Measurements from ENCODE around the gene ERBB2. TPM values are rescaled to one million over a fixed set of nuclear protein-coding genes. Genes with fewer than 3 reads are reported as not detected.

ERBB2 gene
- total and polyA plus RNA-seq, 10 of the 15 experiments (the other 5 are each of a cell fraction or from before 2014, with no cell fraction given) = 0.39 to 7.0 (median 4.3) TPM

DNA sequence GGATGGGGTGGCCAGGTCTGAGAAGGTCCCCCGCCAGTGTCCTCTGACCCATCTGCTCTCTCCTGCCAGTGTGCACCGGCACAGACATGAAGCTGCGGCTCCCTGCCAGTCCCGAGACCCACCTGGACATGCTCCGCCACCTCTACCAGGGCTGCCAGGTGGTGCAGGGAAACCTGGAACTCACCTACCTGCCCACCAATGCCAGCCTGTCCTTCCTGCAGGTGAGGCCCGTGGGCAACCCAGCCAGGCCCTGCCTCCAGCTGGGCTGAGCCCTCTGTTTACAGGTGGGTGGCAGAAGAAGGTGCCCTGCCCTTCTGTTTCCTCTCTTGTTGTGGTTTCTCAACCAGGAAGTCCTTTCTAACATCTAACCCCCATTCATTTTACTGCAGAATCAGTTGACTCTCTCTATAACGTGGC is 7.1 kb downstream of the ERBB2 start (continued):
- no peak for TF ChIP-seq MTA2 (IDR thresholded peaks at IDR 0.05; ENCODE audit: low read depth)
- TF ChIP-seq IKZF1 (conservative IDR thresholded peaks at IDR 0.05) = no peak
- TF ChIP-seq EED (IDR thresholded peaks at IDR 0.05; ENCODE audit: low read depth) = no peak
- no peak for TF ChIP-seq STAT3 (IDR thresholded peaks at IDR 0.05; ENCODE audit: low read depth, low read length)
- TF ChIP-seq ETV6 (conservative IDR thresholded peaks at IDR 0.05 in 1 of 2, IDR thresholded peaks at IDR 0.05 in 1 of 2; ENCODE audit: borderline replicate concordance in 1 of 2, low read depth in 1 of 2) = no peak
- TF ChIP-seq, protein P1, sequence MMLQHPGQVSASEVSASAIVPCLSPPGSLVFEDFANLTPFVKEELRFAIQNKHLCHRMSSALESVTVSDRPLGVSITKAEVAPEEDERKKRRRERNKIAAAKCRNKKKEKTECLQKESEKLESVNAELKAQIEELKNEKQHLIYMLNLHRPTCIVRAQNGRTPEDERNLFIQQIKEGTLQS (IDR thresholded peaks at IDR 0.05; ENCODE audit: borderline replicate concordance, extremely low read depth, low read depth, low read length) = no peak
- no peak for TF ChIP-seq SIN3A (IDR thresholded peaks at IDR 0.05; ENCODE audit: low read depth, low read length)
- TF ChIP-seq LARP7 (IDR thresholded peaks at IDR 0.05) = no peak
- TF ChIP-seq, protein P2, sequence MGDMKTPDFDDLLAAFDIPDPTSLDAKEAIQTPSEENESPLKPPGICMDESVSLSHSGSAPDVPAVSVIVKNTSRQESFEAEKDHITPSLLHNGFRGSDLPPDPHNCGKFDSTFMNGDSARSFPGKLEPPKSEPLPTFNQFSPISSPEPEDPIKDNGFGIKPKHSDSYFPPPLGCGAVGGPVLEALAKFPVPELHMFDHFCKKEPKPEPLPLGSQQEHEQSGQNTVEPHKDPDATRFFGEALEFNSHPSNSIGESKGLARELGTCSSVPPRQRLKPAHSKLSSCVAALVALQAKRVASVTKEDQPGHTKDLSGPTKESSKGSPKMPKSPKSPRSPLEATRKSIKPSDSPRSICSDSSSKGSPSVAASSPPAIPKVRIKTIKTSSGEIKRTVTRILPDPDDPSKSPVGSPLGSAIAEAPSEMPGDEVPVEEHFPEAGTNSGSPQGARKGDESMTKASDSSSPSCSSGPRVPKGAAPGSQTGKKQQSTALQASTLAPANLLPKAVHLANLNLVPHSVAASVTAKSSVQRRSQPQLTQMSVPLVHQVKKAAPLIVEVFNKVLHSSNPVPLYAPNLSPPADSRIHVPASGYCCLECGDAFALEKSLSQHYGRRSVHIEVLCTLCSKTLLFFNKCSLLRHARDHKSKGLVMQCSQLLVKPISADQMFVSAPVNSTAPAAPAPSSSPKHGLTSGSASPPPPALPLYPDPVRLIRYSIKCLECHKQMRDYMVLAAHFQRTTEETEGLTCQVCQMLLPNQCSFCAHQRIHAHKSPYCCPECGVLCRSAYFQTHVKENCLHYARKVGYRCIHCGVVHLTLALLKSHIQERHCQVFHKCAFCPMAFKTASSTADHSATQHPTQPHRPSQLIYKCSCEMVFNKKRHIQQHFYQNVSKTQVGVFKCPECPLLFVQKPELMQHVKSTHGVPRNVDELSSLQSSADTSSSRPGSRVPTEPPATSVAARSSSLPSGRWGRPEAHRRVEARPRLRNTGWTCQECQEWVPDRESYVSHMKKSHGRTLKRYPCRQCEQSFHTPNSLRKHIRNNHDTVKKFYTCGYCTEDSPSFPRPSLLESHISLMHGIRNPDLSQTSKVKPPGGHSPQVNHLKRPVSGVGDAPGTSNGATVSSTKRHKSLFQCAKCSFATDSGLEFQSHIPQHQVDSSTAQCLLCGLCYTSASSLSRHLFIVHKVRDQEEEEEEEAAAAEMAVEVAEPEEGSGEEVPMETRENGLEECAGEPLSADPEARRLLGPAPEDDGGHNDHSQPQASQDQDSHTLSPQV (IDR thresholded peaks at IDR 0.05) = no peak
